T-helper 1 cell treated with Interleukin-12 subunit alpha and Interleukin-12 subunit beta and Interleukin-4 antibody, amounts not matched to agents 30 μg/mL and 1 μg/mL, for 36 hours (primary cell): ENCODE results near the gene BRCC3.

Source experiments
- H3K27ac Mint-ChIP-seq: one replicate; pipeline ENCODE4 v1.8.0; 2021; ENCODE audit warnings: mild to moderate bottlenecking, mixed read lengths
- H3K27me3 Mint-ChIP-seq: one replicate; pipeline ENCODE4 v1.8.0; 2021; ENCODE audit warnings: low read depth, mixed read lengths
- H3K36me3 Mint-ChIP-seq: one replicate; pipeline ENCODE4 v1.8.0; 2021; ENCODE audit warnings: low read depth, mixed read lengths
- H3K4me1 Mint-ChIP-seq: one replicate; pipeline ENCODE4 v1.8.0; 2021; ENCODE audit warnings: low read depth, mixed read lengths
- H3K4me3 Mint-ChIP-seq: one replicate; pipeline ENCODE4 v1.8.0; 2021; ENCODE audit warnings: mild to moderate bottlenecking, moderate library complexity, mixed read lengths
- H3K9me3 Mint-ChIP-seq: one replicate; pipeline ENCODE4 v1.8.0; 2021; ENCODE audit warnings: mixed read lengths

The BRCC3 gene

GRCh38 chrX:155086202-155086840 is 15.0 kb downstream of the BRCC3 start:
- no peak overlapping the region for H3K27ac Mint-ChIP-seq
- H3K36me3 Mint-ChIP-seq: peaks cover 15% of the 10 kb centered on the region
- no peak overlapping the region for H3K4me3 Mint-ChIP-seq

GRCh38 chrX:155086961-155087735 is 15.8 kb downstream of the BRCC3 start:
- H3K27ac Mint-ChIP-seq: no peak overlapping the region
- no peaks in the 10 kb centered on the region for H3K9me3 Mint-ChIP-seq
- H3K36me3 Mint-ChIP-seq: peaks cover 11% of the 10 kb centered on the region
- H3K4me1 Mint-ChIP-seq: peaks cover 3% of the 10 kb centered on the region
- no peaks in the 10 kb centered on the region for H3K27me3 Mint-ChIP-seq
- H3K4me3 Mint-ChIP-seq: no peak overlapping the region

More at GRCh38 chrX:155086202-155086840, 15.0 kb downstream of the BRCC3 start:
- Mint-ChIP-seq H3K4me1 (peaks cover 3% of the 10 kb centered on the region), H3K27me3 (no peaks in the 10 kb centered on the region), H3K9me3 (no peaks in the 10 kb centered on the region)

- Mint-ChIP-seq H3K27me3 (no peaks in the 10 kb centered on the region), H3K9me3 (no peaks in the 10 kb centered on the region), H3K4me1 (no peaks in the 10 kb centered on the region), H3K27ac (no peak overlapping the region), H3K4me3 (no peak overlapping the region), H3K36me3 (peaks cover 10% of the 10 kb centered on the region)
These were observed 23.3 kb downstream of the BRCC3 start for GRCh38 chrX:155094468-155095061.

GRCh38 chrX:155105919-155106318 is 34.6 kb downstream of the BRCC3 start:
- H3K9me3 Mint-ChIP-seq: no peaks in the 10 kb centered on the region

GRCh38 chrX:155108427-155108826 is 37.1 kb downstream of the BRCC3 start:
- H3K27ac Mint-ChIP-seq: no peak overlapping the region
- H3K4me3 Mint-ChIP-seq: no peak overlapping the region
- no peaks in the 10 kb centered on the region for H3K9me3 Mint-ChIP-seq
- no peaks in the 10 kb centered on the region for H3K27me3 Mint-ChIP-seq
- H3K36me3 Mint-ChIP-seq: peaks cover 36% of the 10 kb centered on the region
- H3K4me1 Mint-ChIP-seq: peaks cover 2% of the 10 kb centered on the region

More at GRCh38 chrX:155105919-155106318, 34.6 kb downstream of the BRCC3 start:
- no peak overlapping the region for H3K4me3 Mint-ChIP-seq
- H3K27me3 Mint-ChIP-seq: no peaks in the 10 kb centered on the region
- peaks cover 2% of the 10 kb centered on the region for H3K4me1 Mint-ChIP-seq
- H3K36me3 Mint-ChIP-seq: peaks cover 26% of the 10 kb centered on the region
- H3K27ac Mint-ChIP-seq: no peak overlapping the region

- H3K9me3 Mint-ChIP-seq: no peaks in the 10 kb centered on the region
- peaks cover 2% of the 10 kb centered on the region for H3K4me1 Mint-ChIP-seq
- no peak overlapping the region for H3K27ac Mint-ChIP-seq
- H3K27me3 Mint-ChIP-seq: no peaks in the 10 kb centered on the region
- no peak overlapping the region for H3K4me3 Mint-ChIP-seq
- H3K36me3 Mint-ChIP-seq: peaks cover 46% of the 10 kb centered on the region
These were observed 40.9 kb downstream of the BRCC3 start for GRCh38 chrX:155112171-155112570.

GRCh38 chrX:155113097-155113496 is 41.8 kb downstream of the BRCC3 start:
- Mint-ChIP-seq H3K27me3 (no peaks in the 10 kb centered on the region), H3K4me1 (peaks cover 2% of the 10 kb centered on the region), H3K4me3 (no peak overlapping the region), H3K27ac (no peak overlapping the region), H3K36me3 (peaks cover 40% of the 10 kb centered on the region), H3K9me3 (no peaks in the 10 kb centered on the region)

GRCh38 chrX:155115174-155115819 is 44.0 kb downstream of the BRCC3 start:
- Mint-ChIP-seq H3K27me3 (no peaks in the 10 kb centered on the region), H3K4me3 (no peak overlapping the region), H3K27ac (no peak overlapping the region), H3K36me3 (peaks cover 40% of the 10 kb centered on the region), H3K4me1 (no peaks in the 10 kb centered on the region), H3K9me3 (no peaks in the 10 kb centered on the region)

- H3K27me3 Mint-ChIP-seq: no peaks in the 10 kb centered on the region
- peaks cover 31% of the 10 kb centered on the region for H3K36me3 Mint-ChIP-seq
- H3K4me3 Mint-ChIP-seq: no peak overlapping the region
- H3K4me1 Mint-ChIP-seq: no peaks in the 10 kb centered on the region
- H3K9me3 Mint-ChIP-seq: peaks cover 6% of the 10 kb centered on the region
- H3K27ac Mint-ChIP-seq: no peak overlapping the region
These were observed 56.2 kb downstream of the BRCC3 start for GRCh38 chrX:155127465-155127864.

GRCh38 chrX:155127940-155128339 is 56.6 kb downstream of the BRCC3 start:
- H3K4me3 Mint-ChIP-seq: no peak overlapping the region
- H3K27me3 Mint-ChIP-seq: no peaks in the 10 kb centered on the region
- H3K27ac Mint-ChIP-seq: no peak overlapping the region
- H3K9me3 Mint-ChIP-seq: peaks cover 6% of the 10 kb centered on the region
- no peaks in the 10 kb centered on the region for H3K4me1 Mint-ChIP-seq
- H3K36me3 Mint-ChIP-seq: peaks cover 26% of the 10 kb centered on the region

- Mint-ChIP-seq H3K27me3 (no peaks in the 10 kb centered on the region), H3K4me3 (no peak overlapping the region), H3K36me3 (peaks cover under 1% of the 10 kb centered on the region), H3K27ac (no peak overlapping the region), H3K4me1 (peaks cover 1% of the 10 kb centered on the region), H3K9me3 (peaks cover 6% of the 10 kb centered on the region)
These were observed 60.8 kb downstream of the BRCC3 start for GRCh38 chrX:155132110-155132509.

GRCh38 chrX:155134255-155134654 is 62.9 kb downstream of the BRCC3 start:
- Mint-ChIP-seq H3K36me3 (no peaks in the 10 kb centered on the region), H3K9me3 (peaks cover 6% of the 10 kb centered on the region), H3K4me1 (peaks cover 1% of the 10 kb centered on the region), H3K27me3 (no peaks in the 10 kb centered on the region), H3K27ac (no peak overlapping the region), H3K4me3 (no peak overlapping the region)

- H3K27me3 Mint-ChIP-seq: no peaks in the 10 kb centered on the region
- no peaks in the 10 kb centered on the region for H3K36me3 Mint-ChIP-seq
- peaks cover 6% of the 10 kb centered on the region for H3K4me1 Mint-ChIP-seq
- H3K27ac Mint-ChIP-seq: no peak overlapping the region
- no peaks in the 10 kb centered on the region for H3K9me3 Mint-ChIP-seq
- H3K4me3 Mint-ChIP-seq: no peak overlapping the region
These were observed 72.7 kb downstream of the BRCC3 start for GRCh38 chrX:155143959-155144548.

GRCh38 chrX:155144926-155145325 is 73.6 kb downstream of the BRCC3 start:
- Mint-ChIP-seq H3K9me3 (no peaks in the 10 kb centered on the region), H3K27ac (no peak overlapping the region), H3K4me3 (no peak overlapping the region), H3K4me1 (peaks cover 6% of the 10 kb centered on the region), H3K27me3 (no peaks in the 10 kb centered on the region), H3K36me3 (no peaks in the 10 kb centered on the region)
